Left renal cortex interstitium (tissue), 4 donors: Measurements from ENCODE around the gene SERPINA5. TPM values are rescaled to one million over a fixed set of nuclear protein-coding genes. Genes with fewer than 3 reads are reported as not detected.

ENCODE experiments used
- DNase-seq, 4 donors: peaks; one replicate each; pipeline ENCODE4 v3.0.0-alpha.2; 2013; ENCODE audit warnings: low read depth in 4 of 4, low spot score in 2 of 4, missing footprints in 1 of 4
- polyA plus RNA-seq, 4 donors: library from polyadenylated mRNA; unstranded; fragments of 120-200 nt; gene quantifications; one replicate each; pipeline ENCODE4 v1.2.1, GENCODE V29; 2013; ENCODE audit not compliant: insufficient read length in 4 of 4

The SERPINA5 gene
- polyA plus RNA-seq, 4 donors, result 9.1 to 17.1 (median 11.8) TPM

GRCh38 chr14:94641632-94641955 lies 60.4 kb downstream of the SERPINA5 start:
- no peak for DNase-seq

Other genes with a start within 250 kb of the SERPINA5 start
- not detected for gene SERPINA2, start 214.7 kb upstream of the SERPINA5 start, polyA plus RNA-seq
- gene SERPINA1, start 192.8 kb upstream of the SERPINA5 start, polyA plus RNA-seq, result 100 to 1,000 TPM in 1 of 4 donors, 10 to 100 TPM in 3; 51.1 to 225 (median 90.9) TPM
- under 1 TPM in 1 of 4 donors, not detected in 3; 0.86 TPM for gene SERPINA11, start 128.6 kb upstream of the SERPINA5 start, polyA plus RNA-seq
- gene SERPINA9, start 105.2 kb upstream of the SERPINA5 start, polyA plus RNA-seq, result not detected
- under 1 TPM; 0.30 to 0.77 (median 0.48) TPM for gene SERPINA12, start 72.0 kb upstream of the SERPINA5 start, polyA plus RNA-seq
- gene SERPINA4, start 20.0 kb upstream of the SERPINA5 start, polyA plus RNA-seq, result 1 to 10 TPM; 1.0 to 3.8 (median 1.3) TPM
- 1 to 10 TPM in 1 of 4 donors, under 1 TPM in 2, not detected in 1; 0.21 to 1.2 (median 0.48) TPM for gene SERPINA3, start 31.0 kb downstream of the SERPINA5 start, polyA plus RNA-seq
- gene GSC, start 188.7 kb downstream of the SERPINA5 start, polyA plus RNA-seq, result not detected